SU-DHL-6 (cell line): ENCODE results near the gene OR52B2.

ENCODE experiments used
- EZH2phosphoT487 ChIP-seq: fragments of 200-600 bp; sonication (generic), shearing (Covaris generic); conservative IDR thresholded peaks from 2 replicates; pipeline ENCODE4 v1.6.1; 2018; ENCODE audit warnings: mild to moderate bottlenecking, antibody characterized with exemption, low read length, moderate library complexity, mixed read lengths
- TF ChIP-seq, protein P1 (sequence below): fragments of 200-600 bp; sonication (generic); IDR thresholded peaks from one replicate; pipeline ENCODE4 v1.5.1; 2017; ENCODE audit warnings: antibody characterized with exemption, mild to moderate bottlenecking, low read length, moderate library complexity; ENCODE audit not compliant: insufficient read depth, poor library complexity, severe bottlenecking

DNA sequence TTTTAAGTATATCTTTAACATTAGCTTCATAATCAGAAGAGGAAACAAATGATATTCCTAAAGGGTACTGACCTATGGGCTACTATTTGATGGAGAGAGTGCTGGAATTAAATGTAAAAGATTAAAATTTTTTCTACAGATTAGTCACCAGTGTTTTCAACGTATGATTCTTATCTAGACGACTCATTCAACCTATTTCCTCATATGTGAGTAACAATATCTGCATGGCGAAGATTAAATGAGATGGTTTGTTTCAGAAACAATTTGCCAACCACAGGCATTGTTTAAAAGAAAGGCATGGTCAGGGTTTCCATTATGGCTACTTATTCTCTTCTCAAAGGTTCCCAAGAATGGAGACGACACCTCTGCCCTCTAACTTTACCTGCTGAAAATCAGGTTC is 42.2 kb downstream of the OR52B2 start:
- TF ChIP-seq, protein P1, sequence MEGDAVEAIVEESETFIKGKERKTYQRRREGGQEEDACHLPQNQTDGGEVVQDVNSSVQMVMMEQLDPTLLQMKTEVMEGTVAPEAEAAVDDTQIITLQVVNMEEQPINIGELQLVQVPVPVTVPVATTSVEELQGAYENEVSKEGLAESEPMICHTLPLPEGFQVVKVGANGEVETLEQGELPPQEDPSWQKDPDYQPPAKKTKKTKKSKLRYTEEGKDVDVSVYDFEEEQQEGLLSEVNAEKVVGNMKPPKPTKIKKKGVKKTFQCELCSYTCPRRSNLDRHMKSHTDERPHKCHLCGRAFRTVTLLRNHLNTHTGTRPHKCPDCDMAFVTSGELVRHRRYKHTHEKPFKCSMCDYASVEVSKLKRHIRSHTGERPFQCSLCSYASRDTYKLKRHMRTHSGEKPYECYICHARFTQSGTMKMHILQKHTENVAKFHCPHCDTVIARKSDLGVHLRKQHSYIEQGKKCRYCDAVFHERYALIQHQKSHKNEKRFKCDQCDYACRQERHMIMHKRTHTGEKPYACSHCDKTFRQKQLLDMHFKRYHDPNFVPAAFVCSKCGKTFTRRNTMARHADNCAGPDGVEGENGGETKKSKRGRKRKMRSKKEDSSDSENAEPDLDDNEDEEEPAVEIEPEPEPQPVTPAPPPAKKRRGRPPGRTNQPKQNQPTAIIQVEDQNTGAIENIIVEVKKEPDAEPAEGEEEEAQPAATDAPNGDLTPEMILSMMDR: no peak
- TF ChIP-seq EZH2phosphoT487: no peak
